ENCODE data around the gene CCSER2.

The CCSER2 gene

DNA sequence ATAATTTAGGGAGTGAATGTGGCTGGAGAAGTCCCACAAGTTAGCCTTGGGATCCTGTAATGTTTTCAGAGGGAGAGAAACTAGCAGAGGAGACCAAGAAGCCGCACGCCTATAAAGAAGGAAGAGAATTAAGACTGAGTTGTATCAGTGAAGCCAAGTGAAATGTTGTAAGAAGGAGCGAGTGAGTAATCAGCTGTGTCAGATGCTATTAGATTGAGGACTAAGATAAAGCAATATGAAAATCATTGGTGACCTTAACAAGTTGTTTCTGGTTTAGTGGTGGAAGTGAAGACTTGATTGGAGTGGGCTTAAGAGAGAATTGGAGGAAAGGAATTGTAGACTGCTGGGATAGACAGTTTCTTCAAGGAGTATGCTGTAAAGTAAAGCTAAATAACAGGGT, 8.8 kb downstream of the CCSER2 start:
- no peak overlapping the region for H3K4me3 ChIP-seq (ENCODE audit: low read depth, low read length)
- TF ChIP-seq, protein P1, sequence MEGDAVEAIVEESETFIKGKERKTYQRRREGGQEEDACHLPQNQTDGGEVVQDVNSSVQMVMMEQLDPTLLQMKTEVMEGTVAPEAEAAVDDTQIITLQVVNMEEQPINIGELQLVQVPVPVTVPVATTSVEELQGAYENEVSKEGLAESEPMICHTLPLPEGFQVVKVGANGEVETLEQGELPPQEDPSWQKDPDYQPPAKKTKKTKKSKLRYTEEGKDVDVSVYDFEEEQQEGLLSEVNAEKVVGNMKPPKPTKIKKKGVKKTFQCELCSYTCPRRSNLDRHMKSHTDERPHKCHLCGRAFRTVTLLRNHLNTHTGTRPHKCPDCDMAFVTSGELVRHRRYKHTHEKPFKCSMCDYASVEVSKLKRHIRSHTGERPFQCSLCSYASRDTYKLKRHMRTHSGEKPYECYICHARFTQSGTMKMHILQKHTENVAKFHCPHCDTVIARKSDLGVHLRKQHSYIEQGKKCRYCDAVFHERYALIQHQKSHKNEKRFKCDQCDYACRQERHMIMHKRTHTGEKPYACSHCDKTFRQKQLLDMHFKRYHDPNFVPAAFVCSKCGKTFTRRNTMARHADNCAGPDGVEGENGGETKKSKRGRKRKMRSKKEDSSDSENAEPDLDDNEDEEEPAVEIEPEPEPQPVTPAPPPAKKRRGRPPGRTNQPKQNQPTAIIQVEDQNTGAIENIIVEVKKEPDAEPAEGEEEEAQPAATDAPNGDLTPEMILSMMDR (IDR thresholded peaks at IDR 0.05; ENCODE audit: insufficient read depth, low read depth, low read length, missing control alignments) = no peak
- no peak for DNase-seq (ENCODE audit: low read depth)

DNA sequence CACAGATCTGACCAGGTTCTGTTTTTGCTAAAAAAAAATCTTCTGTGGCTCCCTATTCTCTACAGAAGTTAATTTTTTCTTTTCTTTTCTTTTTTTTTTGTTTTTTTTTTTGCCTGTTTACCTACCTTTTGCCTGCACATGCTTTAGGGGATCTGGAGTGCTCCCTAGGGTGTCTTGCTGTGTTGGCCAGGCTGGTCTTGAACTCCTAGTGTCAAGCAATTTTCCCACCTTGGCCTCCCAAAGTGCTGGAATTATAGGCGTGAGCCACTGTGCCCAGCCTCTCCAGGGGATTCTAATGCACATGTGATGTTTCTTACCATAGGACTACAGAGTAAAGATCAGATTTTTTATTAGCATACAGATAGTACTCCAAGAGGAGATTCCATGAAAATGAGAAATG, 10.6 kb downstream of the CCSER2 start:
- TF ChIP-seq, protein P1 (IDR thresholded peaks at IDR 0.05; ENCODE audit: insufficient read depth, low read depth, low read length, missing control alignments) = no peak
- H3K4me3 ChIP-seq (ENCODE audit: low read depth, low read length) = no peak overlapping the region
- DNase-seq (ENCODE audit: low read depth) = no peak

DNA sequence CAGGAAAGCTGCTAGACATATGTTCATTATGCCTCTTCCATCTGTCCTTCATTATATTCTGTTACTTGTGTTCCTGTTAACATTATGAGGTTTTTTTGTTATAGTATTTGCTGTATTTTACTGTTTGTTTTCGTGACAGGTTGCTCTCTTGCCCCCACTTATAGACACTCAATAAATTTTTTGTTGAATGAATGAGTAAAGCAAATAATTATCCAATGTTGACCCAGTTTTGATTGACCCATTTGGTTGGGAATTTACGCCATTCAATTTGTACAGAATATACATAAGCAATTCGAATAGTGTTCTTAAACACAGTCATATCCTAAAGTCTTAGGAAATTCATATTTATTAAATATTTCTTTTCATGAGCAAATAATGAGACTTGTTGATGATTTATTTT, 11.8 kb downstream of the CCSER2 start:
- DNase-seq (ENCODE audit: low read depth) = no peak
- TF ChIP-seq, protein P1 (IDR thresholded peaks at IDR 0.05; ENCODE audit: insufficient read depth, low read depth, low read length, missing control alignments) = no peak
- no peak overlapping the region for H3K4me3 ChIP-seq (ENCODE audit: low read depth, low read length)

DNA sequence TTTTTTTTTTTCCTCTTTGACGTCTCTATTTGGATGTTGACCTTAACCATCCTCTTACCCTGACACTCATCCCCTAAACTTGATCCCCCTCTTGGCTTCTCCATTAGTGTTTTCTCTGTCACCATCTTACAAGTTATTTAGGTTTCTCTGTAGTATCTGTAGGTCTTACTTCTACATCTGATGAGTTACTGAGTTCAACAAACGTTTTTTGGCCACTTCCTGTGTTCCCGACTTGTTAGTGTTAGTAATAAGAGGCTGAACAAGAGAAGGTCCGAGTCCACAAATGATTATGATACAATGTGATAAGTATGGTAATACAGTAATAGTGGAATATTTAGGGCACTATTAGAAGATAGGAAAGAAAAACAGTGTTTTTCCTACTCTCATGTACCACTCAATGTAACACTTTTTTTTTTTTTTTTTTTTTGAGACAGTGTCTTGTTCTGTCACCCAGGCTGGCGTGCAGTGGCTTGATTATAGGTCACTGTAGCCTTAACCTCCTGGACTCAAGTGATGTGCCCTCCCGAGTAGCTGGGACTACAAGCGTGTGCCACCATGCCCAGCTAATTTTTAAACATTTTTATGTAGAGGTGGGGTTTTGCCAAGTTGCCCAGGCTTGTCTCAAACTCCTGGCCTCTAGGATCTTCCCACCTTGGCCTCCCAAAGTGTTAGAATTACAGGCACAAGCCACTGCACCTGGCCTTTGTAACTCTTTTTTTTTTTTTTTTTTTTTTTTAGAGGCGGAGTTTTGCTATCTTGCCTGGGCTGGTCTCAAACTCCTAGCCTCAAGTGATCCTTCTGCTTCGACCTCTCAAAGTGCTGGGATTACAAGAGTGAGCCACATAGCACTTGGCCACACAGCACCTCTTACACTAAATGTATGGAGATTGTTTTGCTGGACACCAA, 12.5 kb downstream of the CCSER2 start:
- no peak for DNase-seq (ENCODE audit: low read depth)
- no peak overlapping the region for H3K4me3 ChIP-seq (ENCODE audit: low read depth, low read length)
- TF ChIP-seq, protein P1 (IDR thresholded peaks at IDR 0.05; ENCODE audit: insufficient read depth, low read depth, low read length, missing control alignments) = no peak

DNA sequence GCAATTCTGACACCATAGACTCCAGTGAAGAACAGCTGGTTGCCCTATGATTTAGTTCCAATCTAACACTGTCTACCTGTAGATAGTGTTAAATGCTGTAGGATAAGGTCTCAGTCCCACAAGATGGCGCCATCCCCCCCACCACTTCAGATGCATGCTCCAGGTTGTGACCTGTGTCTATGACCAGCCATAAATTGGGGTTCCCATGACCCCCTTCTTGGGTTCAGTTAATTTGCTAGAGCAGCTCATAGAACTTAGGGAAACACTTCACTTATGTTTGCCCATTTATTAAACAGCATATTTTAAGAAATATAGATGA, 13.1 kb downstream of the CCSER2 start:
- H3K4me3 ChIP-seq (ENCODE audit: low read depth, low read length) = no peak overlapping the region
- DNase-seq (ENCODE audit: low read depth) = no peak
- TF ChIP-seq, protein P1 (IDR thresholded peaks at IDR 0.05; ENCODE audit: insufficient read depth, low read depth, low read length, missing control alignments) = no peak

DNA sequence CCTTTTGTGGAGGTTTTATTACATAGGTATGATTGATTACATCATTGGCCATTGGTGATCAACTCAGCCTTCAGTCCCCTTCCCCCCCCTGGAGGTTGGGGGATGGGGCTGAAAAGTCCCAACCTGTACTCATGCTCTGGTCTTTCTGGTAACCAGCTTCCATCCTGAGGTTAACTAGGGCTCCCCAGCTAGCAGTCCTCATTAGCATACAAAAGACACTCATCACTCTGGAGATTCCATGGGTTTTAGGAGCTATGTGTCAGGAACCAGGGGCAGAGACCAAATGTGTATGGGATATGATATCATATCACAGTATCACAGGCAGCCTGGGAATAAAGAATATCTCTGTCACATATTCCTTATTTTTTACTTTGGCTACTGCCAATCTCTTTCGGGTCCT, 13.6 kb downstream of the CCSER2 start:
- DNase-seq (ENCODE audit: low read depth) = no peak
- no peak overlapping the region for H3K4me3 ChIP-seq (ENCODE audit: low read depth, low read length)
- TF ChIP-seq, protein P1 (IDR thresholded peaks at IDR 0.05; ENCODE audit: insufficient read depth, low read depth, low read length, missing control alignments) = no peak

DNA sequence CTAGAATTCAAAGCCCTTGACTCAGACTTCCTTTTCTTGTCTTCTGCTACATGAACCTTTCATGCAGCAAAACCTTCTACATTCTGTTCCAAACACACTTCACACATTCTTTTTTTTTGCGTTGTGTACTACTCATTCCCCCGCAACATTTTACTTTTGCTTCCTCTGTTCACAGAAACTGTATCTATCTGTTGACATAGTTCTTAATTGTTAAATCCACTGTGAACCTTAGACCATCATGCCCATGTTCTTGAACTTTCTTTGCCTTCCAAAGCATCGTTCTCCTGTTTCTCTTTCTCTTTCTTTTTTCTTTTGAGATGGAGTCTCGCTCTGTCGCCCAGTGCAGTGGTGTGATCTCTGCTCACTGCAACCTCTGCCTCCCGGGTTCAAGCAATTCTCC, 14.2 kb downstream of the CCSER2 start:
- TF ChIP-seq, protein P1 (IDR thresholded peaks at IDR 0.05; ENCODE audit: insufficient read depth, low read depth, low read length, missing control alignments) = no peak
- no peak overlapping the region for H3K4me3 ChIP-seq (ENCODE audit: low read depth, low read length)
- no peak for DNase-seq (ENCODE audit: low read depth)

Data from GM12865 (cell line).